Liver (tissue), 9 donors: Measurements from ENCODE around the gene ANKRD42. TPM values are rescaled to one million over a fixed set of nuclear protein-coding genes. Genes with fewer than 3 reads are reported as not detected.

Experiments used
- DNase-seq: peaks from one replicate; pipeline ENCODE4 v3.0.0-alpha.2; 2017; ENCODE audit warnings: low spot score
- H3K27ac ChIP-seq, 2 donors: one replicate each; pipeline ENCODE4 v1.7.0; 2013; ENCODE audit warnings: inconsistent platforms in 2 of 2, low read length in 2 of 2, control low read depth in 1 of 2, low read depth in 1 of 2, mild to moderate bottlenecking in 1 of 2
- H3K27me3 ChIP-seq, 4 donors: one replicate each; pipeline versions ENCODE4 v1.6.1 to v1.7.0; 2013; ENCODE audit warnings: low read length in 3 of 4, inconsistent platforms in 1 of 4, mild to moderate bottlenecking in 1 of 4, moderate library complexity in 1 of 4; ENCODE audit not compliant: control insufficient read depth in 4 of 4, insufficient read depth in 4 of 4
- H3K36me3 ChIP-seq, 4 donors: one replicate each; pipeline versions ENCODE4 v1.6.1 to v1.7.0; 2013; ENCODE audit warnings: low read length in 3 of 4, mild to moderate bottlenecking in 3 of 4, low read depth in 1 of 4, moderate library complexity in 1 of 4; ENCODE audit not compliant: control insufficient read depth in 4 of 4, insufficient read depth in 3 of 4
- H3K4me1 ChIP-seq, 4 donors: one replicate each; pipeline versions ENCODE4 v1.6.1 to v1.7.0; 2013; ENCODE audit warnings: low read length in 3 of 4, mild to moderate bottlenecking in 3 of 4, moderate library complexity in 1 of 4; ENCODE audit not compliant: control insufficient read depth in 4 of 4, insufficient read depth in 4 of 4
- H3K4me3 ChIP-seq, 3 donors: one replicate each; pipeline versions ENCODE4 v1.6.1 to v1.7.0; 2013; ENCODE audit warnings: low read length in 3 of 3, control low read depth in 1 of 3, low read depth in 1 of 3, mild to moderate bottlenecking in 1 of 3
- H3K9ac ChIP-seq, 2 donors: one replicate each; pipeline ENCODE4 v1.7.0; 2013; ENCODE audit warnings: low read length in 2 of 2, mild to moderate bottlenecking in 2 of 2, moderate library complexity in 2 of 2, control low read depth in 1 of 2, low read depth in 1 of 2
- H3K9me3 ChIP-seq, 4 donors: one replicate each; pipeline versions ENCODE4 v1.6.1 to v1.7.0; 2013; ENCODE audit warnings: low read length in 3 of 4; ENCODE audit not compliant: control insufficient read depth in 4 of 4
- EGR1 ChIP-seq, 2 donors: IDR thresholded peaks; 2 replicates each; pipeline ENCODE4 v1.6.1; 2016 to 2018; ENCODE audit warnings: antibody characterized with exemption in 2 of 2, low read depth in 2 of 2
- FOXA2 ChIP-seq: IDR thresholded peaks from 2 replicates; pipeline ENCODE4 v1.6.1; 2016; ENCODE audit warnings: antibody characterized with exemption
- JUND ChIP-seq, 2 donors: IDR thresholded peaks; 2 replicates each; pipeline ENCODE4 v1.6.1; 2016; ENCODE audit warnings: antibody characterized with exemption in 2 of 2
- NR2F2 ChIP-seq: IDR thresholded peaks from 2 replicates; pipeline ENCODE4 v1.6.1; 2016; ENCODE audit warnings: antibody characterized with exemption
- SP1 ChIP-seq: IDR thresholded peaks from 2 replicates; pipeline ENCODE4 v1.6.1; 2018; ENCODE audit warnings: antibody characterized with exemption, mild to moderate bottlenecking
- YY1 ChIP-seq: IDR thresholded peaks from 2 replicates; pipeline ENCODE4 v1.6.1; 2016; ENCODE audit warnings: antibody characterized with exemption, mild to moderate bottlenecking
- WGBS: extraction: QIAGEN DNeasy Blood & Tissue Kit; methylation state at CpG from one replicate; pipeline ENCODE4 v1.1.7; 2013; 5-methylcytosine and 5-hydroxymethylcytosine counted together
- polyA plus RNA-seq, 2 donors: library from polyadenylated mRNA; stranded (reverse) in 1 of 2; unstranded in 1 of 2; fragments of 200-250 nt in 1 of 2; fragments of >200 nt in 1 of 2; fragmentation: Nextera tagmentation in 1 of 2; extraction: Ambion mirVana in 1 of 2; gene quantifications; one replicate each; pipeline versions ENCODE4 v1.2.1 to v1.2.3, GENCODE V29; 2013 to 2015
- total RNA-seq, 2 donors: library from RNA; depleted of rRNA; stranded (reverse); fragments of >200 nt; gene quantifications; one replicate each; pipeline ENCODE4 v1.2.3, GENCODE V29; 2014
- TF ChIP-seq, protein P1 (sequence below): IDR thresholded peaks from 2 replicates; pipeline ENCODE4 v1.6.1; 2016; ENCODE audit warnings: antibody characterized with exemption, mild to moderate bottlenecking
- TF ChIP-seq, protein P2 (sequence below): IDR thresholded peaks from 2 replicates; pipeline ENCODE4 v1.6.1; 2016; ENCODE audit warnings: antibody characterized with exemption
- TF ChIP-seq, protein P3 (sequence below): IDR thresholded peaks from 2 replicates; pipeline ENCODE4 v1.6.1; 2016; ENCODE audit warnings: antibody characterized with exemption
- TF ChIP-seq, protein P4 (sequence below): fragments of 150-350 bp; IDR thresholded peaks from 2 replicates; pipeline ENCODE4 v1.5.1; 2017; ENCODE audit warnings: improper control_type of control experiment, low read depth, low read length; ENCODE audit not compliant: missing input control
- donor health status: healthy.
- donor health status: healthy.
- donor health status: healthy.
- donor health status: healthy.
- donor health status: healthy.

ANKRD42 gene
- total and polyA plus RNA-seq, 4 donors: 2.0 to 4.9 (median 2.4) TPM

DNA sequence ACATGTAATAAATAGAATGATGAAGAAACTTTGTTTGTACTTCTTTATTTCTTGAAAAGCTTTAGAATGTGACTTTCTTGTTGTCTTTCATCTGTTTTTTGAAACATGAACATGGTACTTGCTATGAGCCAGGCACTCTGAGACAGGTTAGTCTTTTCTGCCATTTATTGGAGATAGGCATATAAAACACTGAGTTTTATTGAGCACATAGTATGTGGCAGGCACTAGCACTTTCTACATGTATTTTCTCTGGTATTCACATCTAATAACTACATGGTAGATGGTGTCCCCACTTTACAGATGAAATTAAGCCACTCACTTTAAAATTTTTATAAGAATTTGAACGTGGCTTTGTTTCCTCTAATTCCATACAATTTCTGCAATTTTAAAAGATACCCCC lies 7.7 kb upstream of the ANKRD42 start (continued):
- no peak for TF ChIP-seq FOXA2

DNA sequence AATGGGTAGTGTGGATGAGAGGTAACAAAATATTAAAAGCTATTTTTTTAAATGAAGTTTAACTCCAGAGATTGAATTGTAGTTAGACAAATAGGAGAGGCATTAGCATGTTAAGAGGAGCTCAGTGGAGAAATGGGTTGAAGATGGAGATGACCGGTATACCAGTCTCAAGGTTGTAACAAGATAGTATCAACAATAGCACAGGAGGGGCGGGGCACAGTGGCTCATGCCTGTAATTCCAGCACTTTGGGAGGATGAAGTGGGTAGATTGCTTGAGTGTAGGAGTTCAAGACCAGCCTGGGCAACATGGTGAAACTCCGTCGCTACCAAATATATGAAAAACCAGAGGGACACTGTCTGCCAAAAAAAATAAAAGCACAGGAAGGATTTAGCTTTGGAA lies 6.0 kb upstream of the ANKRD42 start:
- no peak for DNase-seq
- Histone ChIP-seq H3K4me1 (peaks cover 0 to 5% (median 4%) of the 10 kb centered on the region in 4 donors), H3K27ac (no peak overlapping the region), H3K4me3 (no peak overlapping the region), H3K9ac (no peak overlapping the region), H3K36me3 (peaks cover 3 to 38% (median 30%) of the 10 kb centered on the region in 4 donors), H3K9me3 (no peaks in the 10 kb centered on the region), H3K27me3 (no peaks in the 10 kb centered on the region)
- TF ChIP-seq, protein P1, sequence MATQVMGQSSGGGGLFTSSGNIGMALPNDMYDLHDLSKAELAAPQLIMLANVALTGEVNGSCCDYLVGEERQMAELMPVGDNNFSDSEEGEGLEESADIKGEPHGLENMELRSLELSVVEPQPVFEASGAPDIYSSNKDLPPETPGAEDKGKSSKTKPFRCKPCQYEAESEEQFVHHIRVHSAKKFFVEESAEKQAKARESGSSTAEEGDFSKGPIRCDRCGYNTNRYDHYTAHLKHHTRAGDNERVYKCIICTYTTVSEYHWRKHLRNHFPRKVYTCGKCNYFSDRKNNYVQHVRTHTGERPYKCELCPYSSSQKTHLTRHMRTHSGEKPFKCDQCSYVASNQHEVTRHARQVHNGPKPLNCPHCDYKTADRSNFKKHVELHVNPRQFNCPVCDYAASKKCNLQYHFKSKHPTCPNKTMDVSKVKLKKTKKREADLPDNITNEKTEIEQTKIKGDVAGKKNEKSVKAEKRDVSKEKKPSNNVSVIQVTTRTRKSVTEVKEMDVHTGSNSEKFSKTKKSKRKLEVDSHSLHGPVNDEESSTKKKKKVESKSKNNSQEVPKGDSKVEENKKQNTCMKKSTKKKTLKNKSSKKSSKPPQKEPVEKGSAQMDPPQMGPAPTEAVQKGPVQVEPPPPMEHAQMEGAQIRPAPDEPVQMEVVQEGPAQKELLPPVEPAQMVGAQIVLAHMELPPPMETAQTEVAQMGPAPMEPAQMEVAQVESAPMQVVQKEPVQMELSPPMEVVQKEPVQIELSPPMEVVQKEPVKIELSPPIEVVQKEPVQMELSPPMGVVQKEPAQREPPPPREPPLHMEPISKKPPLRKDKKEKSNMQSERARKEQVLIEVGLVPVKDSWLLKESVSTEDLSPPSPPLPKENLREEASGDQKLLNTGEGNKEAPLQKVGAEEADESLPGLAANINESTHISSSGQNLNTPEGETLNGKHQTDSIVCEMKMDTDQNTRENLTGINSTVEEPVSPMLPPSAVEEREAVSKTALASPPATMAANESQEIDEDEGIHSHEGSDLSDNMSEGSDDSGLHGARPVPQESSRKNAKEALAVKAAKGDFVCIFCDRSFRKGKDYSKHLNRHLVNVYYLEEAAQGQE: no peak
- TF ChIP-seq, protein P2, sequence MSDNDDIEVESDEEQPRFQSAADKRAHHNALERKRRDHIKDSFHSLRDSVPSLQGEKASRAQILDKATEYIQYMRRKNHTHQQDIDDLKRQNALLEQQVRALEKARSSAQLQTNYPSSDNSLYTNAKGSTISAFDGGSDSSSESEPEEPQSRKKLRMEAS: no peak
- TF ChIP-seq SP1 (no peak), JUND (IDR thresholded peaks at IDR 0.05) (no peak), EGR1 (IDR thresholded peaks at IDR 0.05; ENCODE audit: low read depth in 2 of 2) (no peak), YY1 (no peak), NR2F2 (no peak)
- TF ChIP-seq, protein P3, sequence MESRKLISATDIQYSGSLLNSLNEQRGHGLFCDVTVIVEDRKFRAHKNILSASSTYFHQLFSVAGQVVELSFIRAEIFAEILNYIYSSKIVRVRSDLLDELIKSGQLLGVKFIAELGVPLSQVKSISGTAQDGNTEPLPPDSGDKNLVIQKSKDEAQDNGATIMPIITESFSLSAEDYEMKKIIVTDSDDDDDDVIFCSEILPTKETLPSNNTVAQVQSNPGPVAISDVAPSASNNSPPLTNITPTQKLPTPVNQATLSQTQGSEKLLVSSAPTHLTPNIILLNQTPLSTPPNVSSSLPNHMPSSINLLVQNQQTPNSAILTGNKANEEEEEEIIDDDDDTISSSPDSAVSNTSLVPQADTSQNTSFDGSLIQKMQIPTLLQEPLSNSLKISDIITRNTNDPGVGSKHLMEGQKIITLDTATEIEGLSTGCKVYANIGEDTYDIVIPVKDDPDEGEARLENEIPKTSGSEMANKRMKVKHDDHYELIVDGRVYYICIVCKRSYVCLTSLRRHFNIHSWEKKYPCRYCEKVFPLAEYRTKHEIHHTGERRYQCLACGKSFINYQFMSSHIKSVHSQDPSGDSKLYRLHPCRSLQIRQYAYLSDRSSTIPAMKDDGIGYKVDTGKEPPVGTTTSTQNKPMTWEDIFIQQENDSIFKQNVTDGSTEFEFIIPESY: no peak
- TF ChIP-seq, protein P4, sequence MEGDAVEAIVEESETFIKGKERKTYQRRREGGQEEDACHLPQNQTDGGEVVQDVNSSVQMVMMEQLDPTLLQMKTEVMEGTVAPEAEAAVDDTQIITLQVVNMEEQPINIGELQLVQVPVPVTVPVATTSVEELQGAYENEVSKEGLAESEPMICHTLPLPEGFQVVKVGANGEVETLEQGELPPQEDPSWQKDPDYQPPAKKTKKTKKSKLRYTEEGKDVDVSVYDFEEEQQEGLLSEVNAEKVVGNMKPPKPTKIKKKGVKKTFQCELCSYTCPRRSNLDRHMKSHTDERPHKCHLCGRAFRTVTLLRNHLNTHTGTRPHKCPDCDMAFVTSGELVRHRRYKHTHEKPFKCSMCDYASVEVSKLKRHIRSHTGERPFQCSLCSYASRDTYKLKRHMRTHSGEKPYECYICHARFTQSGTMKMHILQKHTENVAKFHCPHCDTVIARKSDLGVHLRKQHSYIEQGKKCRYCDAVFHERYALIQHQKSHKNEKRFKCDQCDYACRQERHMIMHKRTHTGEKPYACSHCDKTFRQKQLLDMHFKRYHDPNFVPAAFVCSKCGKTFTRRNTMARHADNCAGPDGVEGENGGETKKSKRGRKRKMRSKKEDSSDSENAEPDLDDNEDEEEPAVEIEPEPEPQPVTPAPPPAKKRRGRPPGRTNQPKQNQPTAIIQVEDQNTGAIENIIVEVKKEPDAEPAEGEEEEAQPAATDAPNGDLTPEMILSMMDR: no peak
- WGBS: 98% methylated on average over 4 of the region's 4 CpGs

DNA sequence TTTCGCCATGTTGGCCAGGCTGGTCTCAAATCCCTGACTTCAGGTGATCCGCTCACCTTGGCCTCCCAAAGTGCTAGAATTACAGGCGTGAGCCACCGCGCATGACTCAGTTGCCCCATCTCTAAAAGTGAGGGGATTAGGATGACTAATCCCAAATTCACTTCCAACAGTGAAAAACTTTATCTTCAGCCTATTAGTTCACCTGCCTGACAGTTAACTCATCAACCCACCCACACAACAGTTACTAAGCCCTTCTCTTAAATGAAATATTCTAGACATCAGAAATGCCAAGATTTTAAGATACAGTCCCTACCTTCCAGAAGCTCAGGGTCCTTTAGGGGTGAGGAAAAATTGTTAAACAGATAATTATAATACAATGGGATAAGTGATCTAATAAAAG lies 2.0 kb upstream of the ANKRD42 start:
- H3K4me3 ChIP-seq: no peak overlapping the region
- peaks cover 3 to 18% (median 10%) of the 10 kb centered on the region in 4 donors for H3K36me3 ChIP-seq

More for the DNA sequence above, 2.0 kb upstream of the ANKRD42 start:
- H3K9ac ChIP-seq: no peak overlapping the region
- WGBS: 97% methylated on average over 5 of the region's 5 CpGs
- H3K27ac ChIP-seq: no peak overlapping the region
- no peaks in the 10 kb centered on the region for H3K9me3 ChIP-seq
- TF ChIP-seq, protein P2: no peak
- no peak for TF ChIP-seq NR2F2
- no peak for TF ChIP-seq FOXA2
- no peak for TF ChIP-seq YY1
- TF ChIP-seq, protein P4: no peak
- DNase-seq: no peak
- no peaks in the 10 kb centered on the region for H3K27me3 ChIP-seq
- H3K4me1 ChIP-seq: peaks cover 6 to 24% (median 15%) of the 10 kb centered on the region in 4 donors
